ENCODE data around the gene PRKAG2. TPM values are rescaled to one million over a fixed set of nuclear protein-coding genes. Genes with fewer than 3 reads are reported as not detected.

Gene PRKAG2
- total RNA-seq, 1 donor from 2014 or later: 22.0 TPM

- DNase-seq (ENCODE audit: low read depth, low spot score): no peak
These were observed 10.9 kb downstream of the PRKAG2 start for GRCh38 chr7:151866028-151866427.

GRCh38 chr7:151865070-151865670 is 11.7 kb downstream of the PRKAG2 start:
- DNase-seq (ENCODE audit: low read depth, low spot score): no peak

GRCh38 chr7:151864561-151864960 is 12.4 kb downstream of the PRKAG2 start:
- DNase-seq (ENCODE audit: low read depth, low spot score): no peak

GRCh38 chr7:151864081-151864480 is 12.8 kb downstream of the PRKAG2 start:
- DNase-seq (ENCODE audit: low read depth, low spot score): no peak

- DNase-seq (ENCODE audit: low read depth, low spot score): no peak
These were observed 13.4 kb downstream of the PRKAG2 start for GRCh38 chr7:151863386-151864079.

GRCh38 chr7:151862606-151863381 is 14.1 kb downstream of the PRKAG2 start:
- DNase-seq (ENCODE audit: low read depth, low spot score): no peak

GRCh38 chr7:151861881-151862280 is 15.0 kb downstream of the PRKAG2 start:
- DNase-seq (ENCODE audit: low read depth, low spot score): no peak

GRCh38 chr7:151860771-151861170 is 16.1 kb downstream of the PRKAG2 start:
- no peak for DNase-seq (ENCODE audit: low read depth, low spot score)

- no peak for DNase-seq (ENCODE audit: low read depth, low spot score)
These were observed 16.8 kb downstream of the PRKAG2 start for GRCh38 chr7:151859948-151860685.

GRCh38 chr7:151859111-151859947 is 17.6 kb downstream of the PRKAG2 start:
- no peak for DNase-seq (ENCODE audit: low read depth, low spot score)

GRCh38 chr7:151858456-151858855 is 18.5 kb downstream of the PRKAG2 start:
- DNase-seq (ENCODE audit: low read depth, low spot score): no peak

- no peak for DNase-seq (ENCODE audit: low read depth, low spot score)
These were observed 19.0 kb downstream of the PRKAG2 start for GRCh38 chr7:151857866-151858450.

GRCh38 chr7:151857412-151857811 is 19.5 kb downstream of the PRKAG2 start:
- no peak for DNase-seq (ENCODE audit: low read depth, low spot score)

- no peak for DNase-seq (ENCODE audit: low read depth, low spot score)
These were observed 20.4 kb downstream of the PRKAG2 start for GRCh38 chr7:151856516-151856915.

GRCh38 chr7:151856098-151856497 is 20.8 kb downstream of the PRKAG2 start:
- DNase-seq (ENCODE audit: low read depth, low spot score): no peak

- no peak for DNase-seq (ENCODE audit: low read depth, low spot score)
These were observed 22.2 kb downstream of the PRKAG2 start for GRCh38 chr7:151854720-151855071.

- no peak for DNase-seq (ENCODE audit: low read depth, low spot score)
These were observed 22.8 kb downstream of the PRKAG2 start for GRCh38 chr7:151853896-151854719.

- DNase-seq (ENCODE audit: low read depth, low spot score): no peak
These were observed 24.2 kb downstream of the PRKAG2 start for GRCh38 chr7:151852486-151853396.

GRCh38 chr7:151851782-151852181 is 25.1 kb downstream of the PRKAG2 start:
- DNase-seq (ENCODE audit: low read depth, low spot score): no peak

Measured in pulmonary artery endothelial cell (primary cell).